ENCODE measurements around the gene ADAM12.

ADAM12 gene

GRCh38 chr10:126090911-126091728 lies 297.2 kb downstream of the ADAM12 start:
- no peak for DNase-seq (ENCODE audit: low spot score)
- H3K4me3 ChIP-seq = no peak overlapping the region
- H3K27ac ChIP-seq = no peak overlapping the region
- TF ChIP-seq CTCF (IDR thresholded peaks at IDR 0.05) = no peak

GRCh38 chr10:126090443-126090842 lies 297.8 kb downstream of the ADAM12 start:
- no peak overlapping the region for H3K4me3 ChIP-seq
- no peak for TF ChIP-seq CTCF (IDR thresholded peaks at IDR 0.05)
- no peak overlapping the region for H3K27ac ChIP-seq
- no peak for DNase-seq (ENCODE audit: low spot score)

GRCh38 chr10:126087796-126088505 lies 300.3 kb downstream of the ADAM12 start:
- Histone ChIP-seq H3K27ac (no peak overlapping the region), H3K4me3 (no peak overlapping the region)
- no peak for DNase-seq (ENCODE audit: low spot score)
- no peak for TF ChIP-seq CTCF (IDR thresholded peaks at IDR 0.05)

- no peak for TF ChIP-seq CTCF (IDR thresholded peaks at IDR 0.05)
- Histone ChIP-seq H3K27ac (no peak overlapping the region), H3K4me3 (no peak overlapping the region)
- no peak for DNase-seq (ENCODE audit: low spot score)
Measured at GRCh38 chr10:126087153-126087680, 301.1 kb downstream of the ADAM12 start.

GRCh38 chr10:126085806-126086205 lies 302.5 kb downstream of the ADAM12 start:
- DNase-seq (ENCODE audit: low spot score) = no peak
- no peak for TF ChIP-seq CTCF (IDR thresholded peaks at IDR 0.05)
- Histone ChIP-seq H3K4me3 (no peak overlapping the region), H3K27ac (no peak overlapping the region)

- no peak overlapping the region for H3K4me3 ChIP-seq
- no peak for DNase-seq (ENCODE audit: low spot score)
- no peak for TF ChIP-seq CTCF (IDR thresholded peaks at IDR 0.05)
- H3K27ac ChIP-seq = no peak overlapping the region
Measured at GRCh38 chr10:126084369-126084768, 303.9 kb downstream of the ADAM12 start.

Measured in coronary artery (tissue), 2 donors.